Ishikawa (cell line): ENCODE results near the gene CAMTA1.

Experiments used
- TEAD4 ChIP-seq: IDR thresholded peaks from 2 replicates; pipeline ENCODE4 v1.6.1; 2012
- TF ChIP-seq, protein P1 (sequence below): IDR thresholded peaks from 2 replicates; pipeline ENCODE4 v1.6.1; 2012

DNA sequence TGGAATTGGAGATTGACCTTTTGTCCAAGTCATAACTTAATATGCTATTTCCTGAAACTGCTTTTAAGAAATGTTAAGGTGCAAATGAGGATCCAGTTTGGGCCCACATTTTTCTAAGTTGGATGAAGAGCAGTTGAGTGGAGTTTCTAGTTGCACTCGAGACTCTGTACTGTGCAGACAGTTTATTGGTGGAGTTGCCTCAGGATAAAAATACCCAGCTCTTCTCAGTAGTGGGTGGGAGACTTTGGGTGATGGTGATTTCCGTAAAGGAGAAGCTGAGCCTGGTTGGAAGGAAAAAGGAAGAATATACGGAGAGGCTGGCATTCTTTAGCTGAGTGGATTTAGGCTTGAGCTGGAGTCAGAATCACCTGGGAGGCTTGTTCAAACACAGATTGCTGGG, 49.9 kb downstream of the CAMTA1 start:
- no peak for TF ChIP-seq TEAD4
- TF ChIP-seq, protein P1, sequence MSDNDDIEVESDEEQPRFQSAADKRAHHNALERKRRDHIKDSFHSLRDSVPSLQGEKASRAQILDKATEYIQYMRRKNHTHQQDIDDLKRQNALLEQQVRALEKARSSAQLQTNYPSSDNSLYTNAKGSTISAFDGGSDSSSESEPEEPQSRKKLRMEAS = no peak
